H1 (cell line): ENCODE data around the gene OR52R1. TPM values are rescaled to one million over a fixed set of nuclear protein-coding genes. Genes with fewer than 3 reads are reported as not detected.

ENCODE experiments used
- CTCF ChIA-PET: fragments of 300-600 bp; sonication (Branson Sonifier 250); formaldehyde crosslinking; loops from one replicate; lab custom pipeline; 2021; ENCODE audit not compliant: partially characterized antibody; lab: Charles Lee
- POLR2A ChIA-PET: fragments of 300-600 bp; sonication (Branson Sonifier 250); formaldehyde crosslinking; loops from one replicate; lab custom pipeline; 2021; ENCODE audit warnings: inconsistent platforms; ENCODE audit not compliant: partially characterized antibody; lab: Charles Lee
- DNase-seq, 2 experiments: peaks; one replicate each; pipeline versions ENCODE4 v3.0.0 to v3.0.0-alpha.2; 2010 to 2022; ENCODE audit warnings: low spot score in 2 of 2, low read depth in 1 of 2, mixed read lengths in 1 of 2
- FAIRE-seq: peaks from 2 replicates; lab custom pipeline; 2011; peaks lifted over from hg19 to GRCh38; lab: Jason Lieb, UNC
- H2AFZ ChIP-seq: 2 replicates; pipeline ENCODE4 v1.8.1; 2012; ENCODE audit warnings: low read length, inconsistent platforms
- H2AK5ac ChIP-seq: 2 replicates; pipeline ENCODE4 v1.6.1; 2013; ENCODE audit warnings: low read depth, low read length
- H2BK120ac ChIP-seq: replicated peaks from 2 replicates; pipeline ENCODE3; 2013; ENCODE audit warnings: low read depth, low read length, inconsistent platforms
- H2BK12ac ChIP-seq: 2 replicates; pipeline ENCODE4 v1.6.1; 2013; ENCODE audit warnings: low read depth, low read length
- H2BK15ac ChIP-seq: 2 replicates; pipeline ENCODE4 v1.6.1; 2013; ENCODE audit warnings: low read length
- H2BK20ac ChIP-seq: 2 replicates; pipeline ENCODE4 v1.6.1; 2013; ENCODE audit warnings: low read length
- H2BK5ac ChIP-seq: 2 replicates; pipeline ENCODE4 v1.6.1; 2013; ENCODE audit warnings: low read depth, low read length
- H3K14ac ChIP-seq: 2 replicates; pipeline ENCODE4 v1.6.1; 2013; ENCODE audit warnings: inconsistent platforms; ENCODE audit not compliant: insufficient read length
- H3K18ac ChIP-seq: 2 replicates; pipeline ENCODE4 v1.6.1; 2013; ENCODE audit warnings: low read length; ENCODE audit errors: extremely low read depth
- H3K23ac ChIP-seq: 2 replicates; pipeline ENCODE4 v1.6.1; 2013; ENCODE audit warnings: inconsistent platforms; ENCODE audit not compliant: insufficient read length
- H3K23me2 ChIP-seq: 2 replicates; pipeline ENCODE4 v1.6.1; 2013; ENCODE audit warnings: low read depth, low read length
- H3K27ac ChIP-seq: 2 replicates; pipeline ENCODE4 v1.6.1; 2011; ENCODE audit warnings: low read depth, low read length, inconsistent platforms
- H3K27me3 ChIP-seq, 4 experiments: replicated peaks in 1 of 4; 1 replicate in 1 of 4; 2 replicates in 3 of 4; pipeline versions ENCODE4 v1.6.1 to v1.8.1; 2011 to 2013; ENCODE audit warnings: low read length in 3 of 4, mild to moderate bottlenecking in 3 of 4, inconsistent platforms in 2 of 4, mixed read lengths in 2 of 4, moderate library complexity in 1 of 4; ENCODE audit not compliant: control insufficient read depth in 3 of 4, insufficient read depth in 3 of 4; ENCODE audit errors: extremely low read depth in 1 of 4
- H3K36me3 ChIP-seq, 4 experiments: 2 replicates each; pipeline versions ENCODE4 v1.6.1 to v1.8.1; 2011 to 2013; ENCODE audit warnings: mild to moderate bottlenecking in 4 of 4, low read length in 3 of 4, moderate library complexity in 2 of 4, control low read depth in 1 of 4, inconsistent platforms in 1 of 4; ENCODE audit not compliant: insufficient read depth in 4 of 4, control insufficient read depth in 2 of 4
- H3K4ac ChIP-seq: replicated peaks from 2 replicates; pipeline ENCODE3; 2013; ENCODE audit warnings: low read length, low read depth, mixed read lengths, inconsistent platforms; ENCODE audit not compliant: insufficient read length
- H3K4me1 ChIP-seq, 4 experiments: replicated peaks in 1 of 4; 1 replicate in 1 of 4; 2 replicates in 3 of 4; pipeline versions ENCODE4 v1.6.1 to v1.8.1; 2011 to 2013; ENCODE audit warnings: low read length in 3 of 4, inconsistent platforms in 2 of 4, mixed read lengths in 1 of 4; ENCODE audit not compliant: insufficient read depth in 4 of 4, control insufficient read depth in 3 of 4
- H3K4me2 ChIP-seq, 2 experiments: 2 replicates each; pipeline versions ENCODE4 v1.6.1 to v1.8.1; 2011 to 2013; ENCODE audit warnings: low read depth in 2 of 2, low read length in 2 of 2, control low read depth in 1 of 2, inconsistent platforms in 1 of 2, mild to moderate bottlenecking in 1 of 2; ENCODE audit not compliant: insufficient read depth in 1 of 2
- H3K4me3 ChIP-seq, 4 experiments: fragments of 200-600, 300-600 bp in 1 of 4; sonication (generic), shearing (Covaris generic), sonication (Bioruptor Twin) in 1 of 4; 2 replicates each; pipeline versions ENCODE4 v1.5.1 to v1.8.1; 2011 to 2016; ENCODE audit warnings: low read length in 4 of 4, low read depth in 3 of 4, control low read depth in 2 of 4, inconsistent platforms in 2 of 4, mild to moderate bottlenecking in 2 of 4, mixed read lengths in 1 of 4, moderate library complexity in 1 of 4; ENCODE audit not compliant: insufficient read depth in 2 of 4; ENCODE audit errors: extremely low read depth in 1 of 4
- H3K56ac ChIP-seq: replicated peaks from 2 replicates; pipeline ENCODE3; 2013; ENCODE audit warnings: low read depth, mild to moderate bottlenecking, mixed read lengths, low read length, inconsistent platforms; ENCODE audit not compliant: insufficient read length
- H3K79me1 ChIP-seq: 2 replicates; pipeline ENCODE4 v1.6.1; 2013; ENCODE audit warnings: low read depth, low read length, control low read depth
- H3K79me2 ChIP-seq, 2 experiments: 2 replicates each; pipeline versions ENCODE4 v1.6.1 to v1.8.1; 2012 to 2013; ENCODE audit warnings: low read length in 2 of 2, mild to moderate bottlenecking in 2 of 2, inconsistent platforms in 1 of 2; ENCODE audit not compliant: insufficient read depth in 2 of 2, control insufficient read depth in 1 of 2
- H3K9ac ChIP-seq, 4 experiments: replicated peaks in 1 of 4; 1 replicate in 1 of 4; 2 replicates in 3 of 4; pipeline versions ENCODE4 v1.6.1 to v1.8.1; 2011 to 2013; ENCODE audit warnings: low read depth in 3 of 4, low read length in 3 of 4, control low read depth in 2 of 4, mild to moderate bottlenecking in 2 of 4, moderate library complexity in 2 of 4, inconsistent platforms in 1 of 4; ENCODE audit errors: extremely low read depth in 1 of 4
- H3K9me3 ChIP-seq, 2 experiments: 2 replicates each; pipeline versions ENCODE4 v1.6.1 to v1.8.1; 2012 to 2013; ENCODE audit warnings: mild to moderate bottlenecking in 2 of 2, moderate library complexity in 2 of 2, control low read depth in 1 of 2, inconsistent platforms in 1 of 2, low read depth in 1 of 2, low read length in 1 of 2, mixed read lengths in 1 of 2; ENCODE audit not compliant: insufficient read depth in 2 of 2
- H4K20me1 ChIP-seq, 2 experiments: replicated peaks in 1 of 2; 2 replicates each; pipeline versions ENCODE3 to v1.8.1; 2011 to 2013; ENCODE audit warnings: inconsistent platforms in 2 of 2, low read length in 2 of 2, mild to moderate bottlenecking in 1 of 2; ENCODE audit not compliant: insufficient read depth in 2 of 2, control insufficient read depth in 1 of 2
- H4K5ac ChIP-seq: 2 replicates; pipeline ENCODE4 v1.6.1; 2013; ENCODE audit warnings: low read length, low read depth, mixed read lengths, inconsistent platforms; ENCODE audit not compliant: insufficient read length
- H4K8ac ChIP-seq: 2 replicates; pipeline ENCODE4 v1.8.0; 2013; ENCODE audit warnings: mild to moderate bottlenecking, moderate library complexity, low read length, inconsistent platforms; ENCODE audit not compliant: insufficient read depth; ENCODE audit errors: extremely low read depth
- H4K91ac ChIP-seq: replicated peaks from 2 replicates; pipeline ENCODE3; 2013; ENCODE audit warnings: low read length, mixed read lengths, inconsistent platforms; ENCODE audit not compliant: insufficient read length
- CHD2 ChIP-seq: IDR thresholded peaks from 2 replicates; pipeline ENCODE4 v1.6.1; 2012; ENCODE audit warnings: low read length, improper control_type of control experiment
- RFX5 ChIP-seq: IDR thresholded peaks from 2 replicates; pipeline ENCODE4 v1.6.1; 2011; ENCODE audit warnings: low read depth, low read length, improper control_type of control experiment, borderline replicate concordance
- SAP30 ChIP-seq: fragments of 300-600 bp; sonication (generic); IDR thresholded peaks from 2 replicates; pipeline ENCODE4 v1.7.1; 2012; ENCODE audit warnings: low read length, moderate library complexity, mild to moderate bottlenecking, inconsistent platforms; ENCODE audit not compliant: insufficient read depth, insufficient replicate concordance
- SUZ12 ChIP-seq: fragments of 200-600 bp; sonication (generic); IDR thresholded peaks from 2 replicates; pipeline ENCODE4 v1.6.1; 2012; ENCODE audit warnings: mild to moderate bottlenecking, inconsistent platforms, low read length, moderate library complexity, mixed read lengths
- ZNF274 ChIP-seq: IDR thresholded peaks from 2 replicates; pipeline ENCODE4 v1.7.0; 2012; ENCODE audit warnings: low read length, borderline replicate concordance; ENCODE audit errors: extremely low read depth
- WGBS, 2 experiments: shearing (Covaris generic) in 1 of 2; methylation state at CpG; one replicate each; pipeline versions ENCODE4 v1.1.6 to v1.1.7; 2013 to 2015; ENCODE audit warnings: low lambda C conversion rate in 2 of 2, mixed read lengths in 2 of 2, inconsistent platforms in 1 of 2, low coverage in 1 of 2, missing lambda C conversion rate in 1 of 2; ENCODE audit not compliant: insufficient replicate concordance in 2 of 2, insufficient coverage in 1 of 2, insufficient read length in 1 of 2; ENCODE audit errors: extremely low coverage in 1 of 2, missing lambda C conversion rate in 1 of 2; 5-methylcytosine and 5-hydroxymethylcytosine counted together
- polyA plus RNA-seq, 7 experiments: library from polyadenylated mRNA; depleted of rRNA in 3 of 7; stranded (reverse) in 5 of 7; unstranded in 2 of 7; fragments of >200 nt in 5 of 7; fragments of 200-250 nt in 2 of 7; gene quantifications; 1 replicate in 5 of 7; 2 replicates in 1 of 7; 4 replicates in 1 of 7; pipeline versions ENCODE4 v1.2.1 to v1.2.3, GENCODE V29; 2011 to 2013; ENCODE audit warnings: missing spikeins in 2 of 7, mixed read lengths in 2 of 7
- total RNA-seq: library from RNA; stranded (reverse); fragmentation: NEBNext Ultra II Directional; extraction: Animal tissue kit (Norgen Biotek cat#: 25700); gene quantifications from 2 replicates; pipeline ENCODE4 v1.2.1, GENCODE V29; 2021

The OR52R1 gene
- total and polyA plus RNA-seq, 2 of the 8 experiments (the other 6 are each of a cell fraction or from before 2014, with no cell fraction given): not detected

GRCh38 chr11:4798427-4799183 lies 5.6 kb downstream of the OR52R1 start:
- Histone ChIP-seq H4K8ac (no peak overlapping the region), H4K91ac (no peak overlapping the region), H2BK120ac (no peak overlapping the region), H2AFZ (no peak overlapping the region), H2BK20ac (no peak overlapping the region), H4K5ac (no peak overlapping the region), H3K4me3 (no peak overlapping the region), H2BK12ac (no peak overlapping the region), H4K20me1 (no peaks in the 10 kb centered on the region), H3K4me2 (no peak overlapping the region), H3K27ac (no peak overlapping the region), H3K36me3 (no peaks in the 10 kb centered on the region), H3K79me2 (no peaks in the 10 kb centered on the region), H3K79me1 (no peaks in the 10 kb centered on the region), H3K4ac (no peak overlapping the region), H3K9me3 (0 out of 4 replicates have a peak, but pooled peaks cover 0 to 3% of the 10 kb centered on the region in 2 experiments), H3K14ac (no peak overlapping the region), H3K9ac (no peak overlapping the region), H3K27me3 (peaks cover 0 to 1% (median 0%) of the 10 kb centered on the region in 4 experiments; a peak in 1 of 7 replicates), H3K23ac (no peak overlapping the region), H2BK5ac (no peak overlapping the region), H3K18ac (no peak overlapping the region), H3K56ac (no peak overlapping the region), H3K23me2 (no peaks in the 10 kb centered on the region; the same call in 1 of the 2 replicates), H3K4me1 (no peaks in the 10 kb centered on the region), H2BK15ac (no peak overlapping the region), H2AK5ac (no peak overlapping the region)
- no peak for DNase-seq
- WGBS, 2 experiments: 94% methylated on average over 6 of the region's 6 CpGs; no CpG with 5 or more reads in 1 of the 2 experiments
- ChIA-PET CTCF (interaction anchor here (1.4 kb wide), 1 partner anchor 161 kb away, joined by 6 read pairs; the partner anchor contains the start of gene OR51D1), POLR2A (no interaction called here)
- no peak for FAIRE-seq
- no peak for TF ChIP-seq RFX5
- no peak for TF ChIP-seq CHD2
- no peak for TF ChIP-seq SAP30
- TF ChIP-seq SUZ12: no peak
- no peak for TF ChIP-seq ZNF274
